HG03045 (cell line): Measurements from ENCODE around the gene FIGLA.

ENCODE experiments used
- ATAC-seq: cut with Tn5 transposase; IDR thresholded peaks from one replicate; pipeline ENCODE4 v1.9.1; 2021; ENCODE audit warnings: mild to moderate bottlenecking, moderate library complexity; ENCODE audit not compliant: unreplicated experiment

The FIGLA gene

GRCh38 chr2:70790136-70790828 lies at the start of gene FIGLA:
Gene FIGLA, minus strand, starts transcription at chr2:70790643. Its CDS starts 5 bp downstream, at chr2:70790638.
- no peak for ATAC-seq

- no peak for ATAC-seq
These were observed 47.8 kb upstream of the FIGLA start for GRCh38 chr2:70837980-70838925.

GRCh38 chr2:70835643-70836042 lies 45.2 kb upstream of the FIGLA start, which contains the start of gene CD207:
Gene CD207, minus strand, starts transcription at chr2:70835816. Its CDS starts 40 bp downstream, at chr2:70835776.
- ATAC-seq = no peak

GRCh38 chr2:70834881-70835280 lies 44.4 kb upstream of the FIGLA start:
- no peak for ATAC-seq

- ATAC-seq = no peak
These were observed 43.7 kb upstream of the FIGLA start for GRCh38 chr2:70834106-70834505.

- ATAC-seq = no peak
These were observed 42.8 kb upstream of the FIGLA start for GRCh38 chr2:70833246-70833645.

GRCh38 chr2:70832386-70832785 lies 41.9 kb upstream of the FIGLA start:
- no peak for ATAC-seq

GRCh38 chr2:70831861-70832260 lies 41.4 kb upstream of the FIGLA start:
- no peak for ATAC-seq

GRCh38 chr2:70830366-70830765 lies 39.9 kb upstream of the FIGLA start:
- no peak for ATAC-seq

- ATAC-seq = no peak
These were observed 39.5 kb upstream of the FIGLA start for GRCh38 chr2:70829916-70830315.

GRCh38 chr2:70828914-70829824 lies 38.7 kb upstream of the FIGLA start:
- no peak for ATAC-seq

GRCh38 chr2:70828115-70828514 lies 37.7 kb upstream of the FIGLA start:
- no peak for ATAC-seq

- ATAC-seq = no peak
These were observed 36.9 kb upstream of the FIGLA start for GRCh38 chr2:70827388-70827787.

GRCh38 chr2:70826696-70827350 lies 36.4 kb upstream of the FIGLA start:
- ATAC-seq = no peak

- no peak for ATAC-seq
These were observed 32.8 kb upstream of the FIGLA start for GRCh38 chr2:70823249-70823648.

- no peak for ATAC-seq
These were observed 32.4 kb upstream of the FIGLA start for GRCh38 chr2:70822843-70823242.

GRCh38 chr2:70820499-70820898 lies 30.1 kb upstream of the FIGLA start, which contains the start of gene CLEC4F:
Gene CLEC4F, minus strand, starts transcription at chr2:70820599. Its CDS starts 76 bp downstream, at chr2:70820523.
- no peak for ATAC-seq

GRCh38 chr2:70817284-70817954 lies 27.0 kb upstream of the FIGLA start:
- no peak for ATAC-seq

GRCh38 chr2:70816726-70817125 lies 26.3 kb upstream of the FIGLA start:
- no peak for ATAC-seq
